Ascending aorta (tissue), 2 donors: Measurements from ENCODE around the gene ZNF76. TPM values are rescaled to one million over a fixed set of nuclear protein-coding genes. Genes with fewer than 3 reads are reported as not detected.
"Not testable (repeated sequence)": the region's sequence is repeated elsewhere in the genome, so short reads cannot be mapped to it uniquely, and the experiment has no call there.

Source experiments
- DNase-seq, 2 donors: peaks; one replicate each; pipeline ENCODE4 v3.0.0-alpha.2; 2019; ENCODE audit warnings: low spot score in 2 of 2
- H3K27ac ChIP-seq, 2 donors: fragments of 200-600 bp; sonication (generic); one replicate each; pipeline ENCODE4 v1.5.1; 2016 to 2017; ENCODE audit warnings: mild to moderate bottlenecking in 1 of 2
- H3K27me3 ChIP-seq: fragments of 200-600 bp; sonication (generic); one replicate; pipeline ENCODE4 v1.5.1; 2017
- H3K36me3 ChIP-seq, 2 donors: fragments of 200-600 bp; sonication (generic); one replicate each; pipeline ENCODE4 v1.5.1; 2016
- H3K4me1 ChIP-seq, 2 donors: fragments of 200-600 bp; sonication (generic); one replicate each; pipeline ENCODE4 v1.5.1; 2016 to 2017; ENCODE audit warnings: mild to moderate bottlenecking in 1 of 2
- H3K4me3 ChIP-seq, 2 donors: fragments of 200-600 bp; sonication (generic); one replicate each; pipeline ENCODE4 v1.5.1; 2016 to 2017; ENCODE audit warnings: mild to moderate bottlenecking in 1 of 2
- H3K9me3 ChIP-seq, 2 donors: fragments of 200-600 bp; sonication (generic); one replicate each; pipeline ENCODE4 v1.5.1; 2016
- intact Hi-C: fragments of 100-400 bp; cut with DNase I; formaldehyde crosslinking; loops from one replicate; pipeline ENCODE4 v1.15.1; 2023
- total RNA-seq: library from RNA; depleted of rRNA; stranded (reverse); fragments of >200 nt; gene quantifications from one replicate; pipeline ENCODE4 v1.1.0, GENCODE V29; 2016
- TF ChIP-seq, protein P1 (sequence below), 3 experiments: fragments of 200-600 bp in 2 of 3; fragments of 450-650 bp in 1 of 3; sonication (generic) in 2 of 3; IDR thresholded peaks; one replicate each; pipeline ENCODE4 v1.5.1; 2016 to 2019; ENCODE audit warnings: antibody characterized with exemption in 3 of 3, mild to moderate bottlenecking in 1 of 3, moderate library complexity in 1 of 3

The ZNF76 gene
- total RNA-seq, 1 donor from 2014 or later = 55.7 TPM

DNA sequence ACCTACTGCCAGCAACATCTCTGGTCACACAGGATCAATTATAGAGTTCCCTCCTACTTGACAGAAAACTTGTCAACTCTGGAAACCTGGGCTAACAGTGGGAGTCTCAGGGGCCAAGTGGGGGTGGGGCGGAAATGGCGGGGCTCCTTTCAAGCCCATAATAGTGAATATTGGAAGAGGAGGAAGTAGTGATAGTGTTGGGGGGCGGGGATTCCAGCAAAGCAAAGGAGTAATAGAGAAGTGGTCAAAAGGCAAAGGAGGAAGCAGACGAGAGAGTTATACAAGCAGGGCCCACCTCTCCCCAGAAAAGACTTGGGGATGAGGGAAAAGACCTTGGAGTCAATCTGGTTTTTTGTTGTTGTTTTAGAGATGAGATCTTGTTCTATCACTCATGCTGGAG is 40.1 kb downstream of the ZNF76 start:
- H3K9me3 ChIP-seq = no peaks in the 10 kb centered on the region
- H3K27ac ChIP-seq = no peak overlapping the region
- no peaks in the 10 kb centered on the region for H3K27me3 ChIP-seq
- TF ChIP-seq, protein P1, sequence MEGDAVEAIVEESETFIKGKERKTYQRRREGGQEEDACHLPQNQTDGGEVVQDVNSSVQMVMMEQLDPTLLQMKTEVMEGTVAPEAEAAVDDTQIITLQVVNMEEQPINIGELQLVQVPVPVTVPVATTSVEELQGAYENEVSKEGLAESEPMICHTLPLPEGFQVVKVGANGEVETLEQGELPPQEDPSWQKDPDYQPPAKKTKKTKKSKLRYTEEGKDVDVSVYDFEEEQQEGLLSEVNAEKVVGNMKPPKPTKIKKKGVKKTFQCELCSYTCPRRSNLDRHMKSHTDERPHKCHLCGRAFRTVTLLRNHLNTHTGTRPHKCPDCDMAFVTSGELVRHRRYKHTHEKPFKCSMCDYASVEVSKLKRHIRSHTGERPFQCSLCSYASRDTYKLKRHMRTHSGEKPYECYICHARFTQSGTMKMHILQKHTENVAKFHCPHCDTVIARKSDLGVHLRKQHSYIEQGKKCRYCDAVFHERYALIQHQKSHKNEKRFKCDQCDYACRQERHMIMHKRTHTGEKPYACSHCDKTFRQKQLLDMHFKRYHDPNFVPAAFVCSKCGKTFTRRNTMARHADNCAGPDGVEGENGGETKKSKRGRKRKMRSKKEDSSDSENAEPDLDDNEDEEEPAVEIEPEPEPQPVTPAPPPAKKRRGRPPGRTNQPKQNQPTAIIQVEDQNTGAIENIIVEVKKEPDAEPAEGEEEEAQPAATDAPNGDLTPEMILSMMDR (IDR thresholded peaks at IDR 0.05) = no peak
- H3K4me1 ChIP-seq = peaks cover 0 to 3% of the 10 kb centered on the region in 2 donors
- H3K36me3 ChIP-seq = peaks cover 5 to 13% of the 10 kb centered on the region in 2 donors
- no peak overlapping the region for H3K4me3 ChIP-seq
- intact Hi-C loops = no loop called here
- DNase-seq = no peak

DNA sequence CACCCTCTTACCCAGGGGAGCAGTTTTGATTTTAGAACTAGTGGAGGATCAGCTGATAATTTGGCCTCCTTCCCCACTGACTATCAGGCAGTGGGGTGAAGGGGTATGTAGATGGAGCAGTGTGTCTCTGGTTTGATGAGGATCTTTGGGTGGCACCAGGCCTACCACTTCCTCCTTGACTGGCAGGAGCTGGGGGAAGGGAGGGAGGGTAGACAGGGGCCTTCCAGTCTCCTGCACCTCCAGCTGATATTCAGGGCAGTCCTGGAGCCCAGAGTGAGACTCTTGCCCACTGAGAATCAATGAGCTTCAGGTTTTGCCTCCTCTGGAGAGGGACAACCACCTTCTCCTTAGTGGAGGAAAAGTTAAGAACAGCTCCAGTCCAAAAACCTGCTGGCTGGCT is 41.3 kb downstream of the ZNF76 start:
- no peaks in the 10 kb centered on the region for H3K27me3 ChIP-seq
- H3K4me1 ChIP-seq = peaks cover 0 to 3% of the 10 kb centered on the region in 2 donors
- H3K9me3 ChIP-seq = no peaks in the 10 kb centered on the region
- H3K27ac ChIP-seq = no peak overlapping the region
- intact Hi-C loops = no loop called here
- DNase-seq = no peak
- TF ChIP-seq, protein P1 (IDR thresholded peaks at IDR 0.05) = no peak
- peaks cover 0 to 1% of the 10 kb centered on the region in 2 donors for H3K36me3 ChIP-seq
- no peak overlapping the region for H3K4me3 ChIP-seq

DNA sequence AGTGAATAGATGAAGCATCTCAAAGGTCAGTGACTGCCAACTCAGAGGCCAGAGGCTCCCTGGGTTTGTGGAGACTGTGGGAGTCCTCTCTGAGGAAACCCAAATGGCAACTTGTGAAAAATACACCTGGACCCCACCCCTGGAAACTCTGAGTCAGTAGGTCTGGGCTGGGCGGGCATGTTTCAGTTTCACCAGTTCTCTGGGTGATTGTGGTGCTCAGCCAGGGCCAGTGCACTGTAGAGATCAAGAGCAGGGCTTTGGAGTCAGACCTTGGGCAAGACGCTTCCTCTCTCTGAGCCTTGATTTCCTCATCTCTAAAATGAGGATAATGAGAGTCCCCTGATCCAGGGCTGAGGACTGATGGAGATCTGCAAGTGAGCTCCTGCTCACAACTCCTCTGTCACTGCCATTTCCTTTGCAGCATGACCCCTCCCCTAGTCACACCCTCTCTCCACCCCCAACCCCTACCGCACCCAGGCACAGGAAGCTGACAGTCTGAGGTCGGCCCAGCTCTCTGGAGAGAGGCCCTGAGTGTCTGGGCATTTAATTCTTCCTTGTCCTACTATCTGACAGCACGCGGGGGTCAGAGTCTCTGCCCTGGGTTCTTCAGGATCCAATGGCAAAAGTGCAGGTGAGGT is 43.2 kb downstream of the ZNF76 start:
- intact Hi-C loops = no loop called here
- Histone ChIP-seq H3K4me3 (no peak overlapping the region), H3K36me3 (no peaks in the 10 kb centered on the region), H3K4me1 (no peaks in the 10 kb centered on the region), H3K27ac (no peak overlapping the region), H3K27me3 (no peaks in the 10 kb centered on the region), H3K9me3 (no peaks in the 10 kb centered on the region)
- TF ChIP-seq, protein P1 (IDR thresholded peaks at IDR 0.05) = no peak
- peak in 1 of 2 donors; percentile 42 for DNase-seq

DNA sequence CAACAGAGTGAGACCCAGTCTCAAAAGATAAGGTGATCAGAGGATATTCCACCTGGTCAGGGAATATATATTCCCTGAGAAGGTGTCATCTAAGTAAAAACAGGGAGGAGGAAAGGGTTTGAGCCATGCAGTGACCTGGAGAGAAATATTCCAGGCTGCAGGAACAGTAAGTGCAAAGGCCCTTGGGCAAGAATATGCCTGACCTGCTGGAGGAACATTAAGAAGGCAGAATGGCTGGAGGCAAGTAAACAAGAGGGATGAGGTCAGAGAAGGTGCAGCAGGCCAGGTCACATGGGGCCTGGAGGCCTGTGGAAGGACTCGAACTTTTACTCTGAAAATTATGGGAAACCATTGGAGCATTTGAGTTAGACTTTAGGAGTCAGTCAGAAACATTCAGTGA is 44.8 kb downstream of the ZNF76 start:
- Histone ChIP-seq H3K36me3 (no peaks in the 10 kb centered on the region), H3K9me3 (no peaks in the 10 kb centered on the region), H3K27me3 (no peaks in the 10 kb centered on the region), H3K4me1 (no peaks in the 10 kb centered on the region), H3K27ac (no peak overlapping the region), H3K4me3 (no peak overlapping the region)
- intact Hi-C loops = no loop called here
- TF ChIP-seq, protein P1 (IDR thresholded peaks at IDR 0.05) = no peak
- DNase-seq = no peak

DNA sequence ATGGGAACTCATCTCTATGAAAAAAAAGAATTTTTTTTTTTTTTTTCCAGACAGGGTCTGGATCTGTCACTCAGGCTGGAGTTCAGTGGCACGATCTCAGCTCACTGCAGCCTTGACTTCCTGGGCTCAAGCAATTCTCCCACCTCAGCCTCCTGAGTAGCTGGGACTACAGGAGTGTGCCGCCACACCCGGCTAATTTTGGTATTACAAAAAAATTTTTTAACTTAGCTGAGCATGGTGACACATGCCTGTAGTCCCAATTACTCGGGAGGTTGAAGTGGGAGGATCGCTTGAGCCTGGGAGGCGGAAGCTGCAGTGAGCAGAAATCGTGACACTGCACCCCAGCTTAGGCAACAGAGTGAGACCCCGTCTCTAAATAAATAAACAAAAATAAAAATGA is 45.6 kb downstream of the ZNF76 start:
- TF ChIP-seq, protein P1 (IDR thresholded peaks at IDR 0.05) = no peak
- DNase-seq = no peak
- no peaks in the 10 kb centered on the region for H3K36me3 ChIP-seq
- H3K4me3 ChIP-seq = no peak overlapping the region
- intact Hi-C loops = no loop called here
- H3K27ac ChIP-seq = no peak overlapping the region
- H3K9me3 ChIP-seq = no peaks in the 10 kb centered on the region
- H3K4me1 ChIP-seq = no peaks in the 10 kb centered on the region
- H3K27me3 ChIP-seq = no peaks in the 10 kb centered on the region

DNA sequence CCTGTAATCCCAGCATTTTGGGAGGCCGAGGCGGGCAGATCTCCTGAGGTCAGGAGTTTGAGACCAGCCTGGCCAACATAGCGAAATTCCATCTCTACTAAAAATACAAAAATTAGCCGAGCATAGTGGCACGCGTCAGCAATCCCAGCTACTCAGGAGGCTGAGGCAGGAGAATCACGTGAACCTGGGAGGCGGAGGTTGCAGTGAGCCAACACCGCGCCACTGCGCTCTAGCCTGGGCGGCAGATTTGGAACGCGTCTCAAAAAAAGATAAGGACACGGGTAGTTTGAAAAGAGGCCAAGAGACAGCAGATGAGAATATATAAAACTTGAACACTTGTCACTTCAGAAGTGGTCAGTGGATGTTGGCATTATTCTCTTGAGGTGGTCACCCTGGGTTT is 47.6 kb downstream of the ZNF76 start:
- H3K27me3 ChIP-seq, H3K36me3 ChIP-seq, H3K9me3 ChIP-seq, H3K27ac ChIP-seq, DNase-seq, H3K4me3 ChIP-seq, H3K4me1 ChIP-seq, intact Hi-C loops: not testable (repeated sequence)

DNA sequence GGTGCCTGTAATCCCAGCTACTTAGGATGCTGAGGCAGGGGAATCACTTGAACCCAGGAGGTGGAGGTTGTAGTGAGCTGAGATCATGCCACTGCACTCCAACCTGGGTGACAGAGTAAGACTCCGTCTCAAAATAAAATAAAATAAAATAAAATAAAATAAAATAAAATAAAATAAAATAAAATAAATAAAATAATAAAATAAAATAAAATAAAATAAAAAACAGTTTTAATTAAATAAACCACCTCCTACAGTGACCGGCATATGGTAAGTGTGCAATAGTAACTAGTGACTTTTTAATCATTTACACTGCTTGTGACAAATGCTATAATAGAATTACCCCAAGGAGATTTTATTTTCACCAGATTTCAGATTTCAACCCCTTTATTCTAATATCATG is 49.0 kb downstream of the ZNF76 start:
- H3K27ac ChIP-seq, H3K27me3 ChIP-seq, H3K4me3 ChIP-seq, intact Hi-C loops, H3K9me3 ChIP-seq, DNase-seq, H3K36me3 ChIP-seq, H3K4me1 ChIP-seq: not testable (repeated sequence)
